ENCODE measurements around the gene EID3. TPM values are rescaled to one million over a fixed set of nuclear protein-coding genes. Genes with fewer than 3 reads are reported as not detected.

The EID3 gene
- total and polyA plus RNA-seq, 9 of the 15 experiments (the other 6 are each of a cell fraction or from before 2014, with no cell fraction given): 0.07 to 3.5 (median 0.42) TPM

DNA sequence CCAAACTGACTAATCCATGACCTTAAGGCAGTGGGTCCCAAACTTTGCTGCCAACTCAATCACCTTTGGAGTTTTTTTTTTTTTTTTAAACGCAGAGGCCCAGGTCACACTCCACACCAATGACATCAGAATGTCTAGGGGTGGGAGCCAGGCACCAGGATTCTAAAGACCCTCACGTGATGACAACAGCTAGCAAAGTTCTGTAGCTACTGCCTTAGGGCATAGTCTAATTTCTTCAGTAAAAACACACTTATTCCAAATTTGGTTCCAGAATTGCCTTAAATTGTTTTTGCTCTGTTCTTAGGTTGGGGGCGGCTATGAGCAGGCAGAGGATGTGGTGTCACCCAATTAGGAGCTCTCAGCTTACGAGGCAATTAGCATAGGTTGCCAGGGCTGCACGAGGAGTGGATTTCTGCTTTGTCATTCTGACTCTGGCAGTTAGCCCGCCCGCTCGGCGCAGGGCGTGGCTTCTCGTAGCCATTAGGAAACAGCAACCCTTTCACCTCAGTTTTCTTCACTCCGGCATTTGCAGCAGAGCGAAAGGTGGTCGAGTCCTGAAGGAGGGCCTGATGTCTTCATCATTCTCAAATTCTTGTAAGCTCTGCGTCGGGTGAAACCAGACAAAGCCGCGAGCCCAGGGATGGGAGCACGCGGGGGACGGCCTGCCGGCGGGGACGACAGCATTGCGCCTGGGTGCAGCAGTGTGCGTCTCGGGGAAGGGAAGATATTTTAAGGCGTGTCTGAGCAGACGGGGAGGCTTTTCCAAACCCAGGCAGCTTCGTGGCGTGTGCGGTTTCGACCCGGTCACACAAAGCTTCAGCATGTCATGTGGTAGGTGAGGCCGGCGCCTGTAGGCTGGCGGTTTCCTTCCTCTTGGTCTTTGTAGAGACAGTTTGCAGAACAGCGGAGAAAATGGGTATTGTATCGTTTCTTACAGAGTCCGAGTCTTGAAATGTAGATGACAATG, 16.7 kb upstream of the EID3 start (continued):
- TF ChIP-seq GABPB1 (CRISPR knock-in tag; IDR thresholded peaks at IDR 0.05): peak; percentile 66
- TF ChIP-seq, protein P1, sequence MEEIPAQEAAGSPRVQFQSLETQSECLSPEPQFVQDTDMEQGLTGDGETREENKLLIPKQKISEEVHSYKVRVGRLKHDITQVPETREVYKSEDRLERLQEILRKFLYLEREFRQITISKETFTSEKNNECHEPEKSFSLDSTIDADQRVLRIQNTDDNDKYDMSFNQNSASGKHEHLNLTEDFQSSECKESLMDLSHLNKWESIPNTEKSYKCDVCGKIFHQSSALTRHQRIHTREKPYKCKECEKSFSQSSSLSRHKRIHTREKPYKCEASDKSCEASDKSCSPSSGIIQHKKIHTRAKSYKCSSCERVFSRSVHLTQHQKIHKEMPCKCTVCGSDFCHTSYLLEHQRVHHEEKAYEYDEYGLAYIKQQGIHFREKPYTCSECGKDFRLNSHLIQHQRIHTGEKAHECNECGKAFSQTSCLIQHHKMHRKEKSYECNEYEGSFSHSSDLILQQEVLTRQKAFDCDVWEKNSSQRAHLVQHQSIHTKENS (CRISPR knock-in tag; IDR thresholded peaks at IDR 0.05): no peak
- TF ChIP-seq SRSF1 (IDR thresholded peaks at IDR 0.05; ENCODE audit: low read depth, low read length): no peak
- no peak for TF ChIP-seq ADNP (tag; IDR thresholded peaks at IDR 0.05)
- TF ChIP-seq ZNF263 (CRISPR knock-in tag; IDR thresholded peaks at IDR 0.05; ENCODE audit: borderline replicate concordance): no peak
- TF ChIP-seq, protein P2, sequence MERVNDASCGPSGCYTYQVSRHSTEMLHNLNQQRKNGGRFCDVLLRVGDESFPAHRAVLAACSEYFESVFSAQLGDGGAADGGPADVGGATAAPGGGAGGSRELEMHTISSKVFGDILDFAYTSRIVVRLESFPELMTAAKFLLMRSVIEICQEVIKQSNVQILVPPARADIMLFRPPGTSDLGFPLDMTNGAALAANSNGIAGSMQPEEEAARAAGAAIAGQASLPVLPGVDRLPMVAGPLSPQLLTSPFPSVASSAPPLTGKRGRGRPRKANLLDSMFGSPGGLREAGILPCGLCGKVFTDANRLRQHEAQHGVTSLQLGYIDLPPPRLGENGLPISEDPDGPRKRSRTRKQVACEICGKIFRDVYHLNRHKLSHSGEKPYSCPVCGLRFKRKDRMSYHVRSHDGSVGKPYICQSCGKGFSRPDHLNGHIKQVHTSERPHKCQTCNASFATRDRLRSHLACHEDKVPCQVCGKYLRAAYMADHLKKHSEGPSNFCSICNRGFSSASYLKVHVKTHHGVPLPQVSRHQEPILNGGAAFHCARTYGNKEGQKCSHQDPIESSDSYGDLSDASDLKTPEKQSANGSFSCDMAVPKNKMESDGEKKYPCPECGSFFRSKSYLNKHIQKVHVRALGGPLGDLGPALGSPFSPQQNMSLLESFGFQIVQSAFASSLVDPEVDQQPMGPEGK (CRISPR knock-in tag; IDR thresholded peaks at IDR 0.05; ENCODE audit: borderline replicate concordance): no peak
- no peak for TF ChIP-seq ZNF212 (CRISPR knock-in tag; IDR thresholded peaks at IDR 0.05)
- no peak for TF ChIP-seq U2AF1 (optimal IDR thresholded peaks at IDR 0.05; ENCODE audit: low read depth, low read length)
- TF ChIP-seq, protein P3, sequence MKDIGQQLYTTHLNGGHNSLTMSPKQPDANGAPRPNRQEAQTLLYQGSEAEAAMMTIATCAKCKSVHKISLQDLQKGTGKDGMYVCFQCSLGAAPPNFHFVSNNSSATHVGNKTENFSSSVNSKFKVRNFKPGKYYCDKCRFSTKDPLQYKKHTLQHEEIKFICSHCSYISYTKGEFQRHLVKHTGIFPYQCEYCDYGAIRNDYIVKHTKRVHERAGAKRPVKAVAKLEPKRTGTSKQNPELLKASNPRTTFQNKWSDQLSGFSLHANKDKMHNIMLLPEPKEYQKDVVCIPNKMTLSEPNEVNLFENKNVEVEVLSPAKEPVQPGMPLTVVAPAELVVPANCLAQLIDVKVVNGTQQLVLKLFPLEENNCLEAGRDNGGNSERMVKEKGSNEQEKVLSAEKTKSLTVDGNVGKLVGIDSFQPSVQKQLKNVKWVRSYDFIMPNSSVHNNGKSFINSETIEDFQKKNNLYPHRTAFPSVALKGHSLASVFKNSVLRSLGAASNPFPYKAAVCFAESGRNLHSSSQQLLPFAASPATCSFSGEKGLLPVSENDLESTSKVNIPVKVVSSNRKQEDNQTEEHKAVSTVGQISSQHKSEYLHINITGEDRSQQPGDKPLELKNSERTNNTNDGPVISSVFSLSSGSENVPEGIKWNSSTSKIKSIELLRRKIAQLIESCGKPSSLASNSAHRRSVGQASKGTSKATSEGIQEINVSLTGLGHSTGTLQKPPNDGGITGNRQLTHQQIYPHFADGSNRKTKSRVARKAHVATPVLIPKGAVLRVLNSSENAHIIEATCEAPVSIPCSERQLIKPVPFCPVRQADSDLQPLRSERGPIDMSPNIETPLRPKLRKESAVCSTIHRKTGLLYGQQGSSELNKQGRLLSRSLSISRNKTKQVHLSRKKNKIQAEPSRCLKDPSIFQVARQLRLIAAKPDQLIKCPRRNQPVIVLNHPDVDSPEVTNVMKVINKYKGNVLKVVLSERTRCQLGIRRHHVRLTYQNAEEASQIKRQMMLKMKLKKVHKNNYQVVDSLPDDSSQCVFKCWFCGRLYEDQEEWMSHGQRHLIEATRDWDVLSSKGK (CRISPR knock-in tag; IDR thresholded peaks at IDR 0.05): no peak
- TF ChIP-seq KDM2B (CRISPR knock-in tag; IDR thresholded peaks at IDR 0.05): no peak
- no peak; the same call in 1 of the 2 replicates for TF ChIP-seq TEAD2 (tag; IDR thresholded peaks at IDR 0.05)
- TF ChIP-seq NRF1 (conservative IDR thresholded peaks at IDR 0.05 in 1 of 2, IDR thresholded peaks at IDR 0.05 in 1 of 2): peak; percentile 80 to 83
- TF ChIP-seq, protein P4, sequence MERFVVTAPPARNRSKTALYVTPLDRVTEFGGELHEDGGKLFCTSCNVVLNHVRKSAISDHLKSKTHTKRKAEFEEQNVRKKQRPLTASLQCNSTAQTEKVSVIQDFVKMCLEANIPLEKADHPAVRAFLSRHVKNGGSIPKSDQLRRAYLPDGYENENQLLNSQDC (CRISPR knock-in tag; IDR thresholded peaks at IDR 0.05): no peak
- peak; percentile 88 for TF ChIP-seq ZNF384 (IDR thresholded peaks at IDR 0.05; ENCODE audit: low read depth, low read length)
- TF ChIP-seq CBFA2T2 (conservative IDR thresholded peaks at IDR 0.05): 0 out of 2 replicates have a peak, but pooled peaks have one; percentile 8
- TF ChIP-seq PURB (CRISPR knock-in tag; IDR thresholded peaks at IDR 0.05; ENCODE audit: low read depth): no peak
- TF ChIP-seq, protein P5, sequence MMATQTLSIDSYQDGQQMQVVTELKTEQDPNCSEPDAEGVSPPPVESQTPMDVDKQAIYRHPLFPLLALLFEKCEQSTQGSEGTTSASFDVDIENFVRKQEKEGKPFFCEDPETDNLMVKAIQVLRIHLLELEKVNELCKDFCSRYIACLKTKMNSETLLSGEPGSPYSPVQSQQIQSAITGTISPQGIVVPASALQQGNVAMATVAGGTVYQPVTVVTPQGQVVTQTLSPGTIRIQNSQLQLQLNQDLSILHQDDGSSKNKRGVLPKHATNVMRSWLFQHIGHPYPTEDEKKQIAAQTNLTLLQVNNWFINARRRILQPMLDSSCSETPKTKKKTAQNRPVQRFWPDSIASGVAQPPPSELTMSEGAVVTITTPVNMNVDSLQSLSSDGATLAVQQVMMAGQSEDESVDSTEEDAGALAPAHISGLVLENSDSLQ (IDR thresholded peaks at IDR 0.05): peak; percentile 90
- 0 out of 4 replicates have a peak, but pooled peaks of 1 of the 2 experiments have one; percentile 24 for TF ChIP-seq NONO (IDR thresholded peaks at IDR 0.05; ENCODE audit: low read depth in 2 of 2, low read length in 1 of 2)
- peak; percentile 82; the same call in 1 of the 2 replicates for TF ChIP-seq BACH1 (tag; IDR thresholded peaks at IDR 0.05)
